Measurements from ENCODE around the gene EEF2.

DNA sequence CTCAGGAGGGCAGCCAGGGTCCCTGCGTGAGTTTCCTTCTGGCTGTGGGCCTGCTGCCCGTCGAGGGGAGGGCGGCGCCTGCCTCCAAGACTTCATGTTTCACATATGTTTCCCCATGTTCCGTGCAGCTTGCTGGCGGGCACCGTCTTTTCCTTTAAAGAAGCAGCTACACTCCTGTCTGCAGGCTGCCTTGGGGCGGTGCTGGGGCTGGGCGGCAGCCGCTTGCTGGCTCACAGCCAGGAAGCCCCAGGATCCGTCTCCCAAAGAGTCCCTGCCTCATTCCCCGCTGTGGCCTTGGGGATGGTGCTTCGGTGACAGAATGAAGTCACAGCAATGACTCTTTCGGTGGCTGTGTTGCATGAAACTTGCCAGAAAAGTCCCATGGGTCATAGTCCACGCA is 47.2 kb upstream of the EEF2 start:
- TF ChIP-seq CTCF (IDR thresholded peaks at IDR 0.05), result no peak
- TF ChIP-seq POLR2A (IDR thresholded peaks at IDR 0.05), result no peak

Measured in uterus (tissue), 2 donors.